ENCODE measurements around the gene RC3H1. TPM values are rescaled to one million over a fixed set of nuclear protein-coding genes. Genes with fewer than 3 reads are reported as not detected.

Gene RC3H1
- total and polyA plus RNA-seq, 2 of the 13 experiments (the other 11 are each of a cell fraction or from before 2014, with no cell fraction given) = 11.2 to 19.6 TPM

DNA sequence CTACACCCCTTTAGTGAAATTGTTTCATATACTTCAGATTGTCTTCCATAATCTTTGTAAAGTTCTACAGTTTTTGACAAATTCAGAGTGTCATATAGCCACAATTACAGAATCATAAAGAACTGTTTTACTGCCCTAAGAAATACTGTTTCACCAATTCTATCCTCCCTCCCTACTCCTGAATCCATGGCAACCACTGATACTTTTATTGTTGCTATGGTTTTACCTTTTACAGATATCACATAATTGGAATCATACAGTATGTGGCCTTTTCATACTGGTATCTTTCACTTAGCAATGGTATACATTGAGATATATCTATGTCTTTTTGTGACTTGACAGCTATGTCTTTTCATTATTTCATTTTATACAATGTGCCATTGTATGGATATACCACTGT, 34.1 kb downstream of the RC3H1 start:
- Histone ChIP-seq H3K9ac (ENCODE audit: insufficient read depth, low read depth, low read length) (no peak overlapping the region), H3K27ac (ENCODE audit: extremely low read length, insufficient read depth, low read length) (no peak overlapping the region), H3K36me3 (replicated peaks in 1 of 2; ENCODE audit: control insufficient read depth in 1 of 2, insufficient read depth in 2 of 2, low read length in 2 of 2) (peaks cover 12 to 60% of the 10 kb centered on the region in 2 experiments), H3K79me2 (ENCODE audit: insufficient read depth, low read length) (no peaks in the 10 kb centered on the region), H3K4me1 (ENCODE audit: insufficient read depth, low read length) (no peaks in the 10 kb centered on the region), H3K27me3 (ENCODE audit: control insufficient read depth in 1 of 2, insufficient read depth in 2 of 2, low read length in 2 of 2) (no peaks in the 10 kb centered on the region), H3K4me3 (replicated peaks in 1 of 3; ENCODE audit: insufficient read depth in 1 of 3, low read depth in 2 of 3, low read length in 3 of 3) (no peak overlapping the region), H4K20me1 (ENCODE audit: insufficient read depth, low read length) (no peaks in the 10 kb centered on the region), H3K9me3 (ENCODE audit: low read length) (no peaks in the 10 kb centered on the region), H2AFZ (ENCODE audit: low read length) (no peak overlapping the region), H3K4me2 (ENCODE audit: low read depth, low read length) (no peak overlapping the region)
- ChIA-PET CTCF (ENCODE audit: low intra/inter-chr PET ratio, low total read pairs) (no interaction called here), POLR2A (interaction anchor here (0.5 kb wide), 1 partner anchor 62 kb away, joined by 3 read pairs; no protein-coding TSS in a partner anchor)
- in situ Hi-C loops (cut with HindIII; ENCODE audit: extremely low pct_ligation_motif_present, low pct_unique_long_range_greater_than_20kb) (no loop called here), intact Hi-C loops (cut with micrococcal nuclease; ENCODE audit: unreplicated experiment) (no loop called here)
- DNase-seq (ENCODE audit: low spot score) = no peak
- ATAC-seq = no peak
- no TSS peak for BruUV-seq (replicated peaks)
- no peak for TF ChIP-seq ZNF496 (CRISPR knock-in tag; IDR thresholded peaks at IDR 0.05; ENCODE audit: insufficient replicate concordance)
- TF ChIP-seq, protein P1, sequence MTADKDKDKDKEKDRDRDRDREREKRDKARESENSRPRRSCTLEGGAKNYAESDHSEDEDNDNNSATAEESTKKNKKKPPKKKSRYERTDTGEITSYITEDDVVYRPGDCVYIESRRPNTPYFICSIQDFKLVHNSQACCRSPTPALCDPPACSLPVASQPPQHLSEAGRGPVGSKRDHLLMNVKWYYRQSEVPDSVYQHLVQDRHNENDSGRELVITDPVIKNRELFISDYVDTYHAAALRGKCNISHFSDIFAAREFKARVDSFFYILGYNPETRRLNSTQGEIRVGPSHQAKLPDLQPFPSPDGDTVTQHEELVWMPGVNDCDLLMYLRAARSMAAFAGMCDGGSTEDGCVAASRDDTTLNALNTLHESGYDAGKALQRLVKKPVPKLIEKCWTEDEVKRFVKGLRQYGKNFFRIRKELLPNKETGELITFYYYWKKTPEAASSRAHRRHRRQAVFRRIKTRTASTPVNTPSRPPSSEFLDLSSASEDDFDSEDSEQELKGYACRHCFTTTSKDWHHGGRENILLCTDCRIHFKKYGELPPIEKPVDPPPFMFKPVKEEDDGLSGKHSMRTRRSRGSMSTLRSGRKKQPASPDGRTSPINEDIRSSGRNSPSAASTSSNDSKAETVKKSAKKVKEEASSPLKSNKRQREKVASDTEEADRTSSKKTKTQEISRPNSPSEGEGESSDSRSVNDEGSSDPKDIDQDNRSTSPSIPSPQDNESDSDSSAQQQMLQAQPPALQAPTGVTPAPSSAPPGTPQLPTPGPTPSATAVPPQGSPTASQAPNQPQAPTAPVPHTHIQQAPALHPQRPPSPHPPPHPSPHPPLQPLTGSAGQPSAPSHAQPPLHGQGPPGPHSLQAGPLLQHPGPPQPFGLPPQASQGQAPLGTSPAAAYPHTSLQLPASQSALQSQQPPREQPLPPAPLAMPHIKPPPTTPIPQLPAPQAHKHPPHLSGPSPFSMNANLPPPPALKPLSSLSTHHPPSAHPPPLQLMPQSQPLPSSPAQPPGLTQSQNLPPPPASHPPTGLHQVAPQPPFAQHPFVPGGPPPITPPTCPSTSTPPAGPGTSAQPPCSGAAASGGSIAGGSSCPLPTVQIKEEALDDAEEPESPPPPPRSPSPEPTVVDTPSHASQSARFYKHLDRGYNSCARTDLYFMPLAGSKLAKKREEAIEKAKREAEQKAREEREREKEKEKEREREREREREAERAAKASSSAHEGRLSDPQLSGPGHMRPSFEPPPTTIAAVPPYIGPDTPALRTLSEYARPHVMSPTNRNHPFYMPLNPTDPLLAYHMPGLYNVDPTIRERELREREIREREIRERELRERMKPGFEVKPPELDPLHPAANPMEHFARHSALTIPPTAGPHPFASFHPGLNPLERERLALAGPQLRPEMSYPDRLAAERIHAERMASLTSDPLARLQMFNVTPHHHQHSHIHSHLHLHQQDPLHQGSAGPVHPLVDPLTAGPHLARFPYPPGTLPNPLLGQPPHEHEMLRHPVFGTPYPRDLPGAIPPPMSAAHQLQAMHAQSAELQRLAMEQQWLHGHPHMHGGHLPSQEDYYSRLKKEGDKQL (CRISPR knock-in tag; IDR thresholded peaks at IDR 0.05; ENCODE audit: low read depth) = no peak
- TF ChIP-seq ZSCAN12 (CRISPR knock-in tag; IDR thresholded peaks at IDR 0.05) = no peak
- no peak for TF ChIP-seq ZNF546 (CRISPR knock-in tag; conservative IDR thresholded peaks at IDR 0.05)
- TF ChIP-seq ZNF329 (CRISPR knock-in tag; IDR thresholded peaks at IDR 0.05; ENCODE audit: low read depth) = no peak
- no peak for TF ChIP-seq PCBP1 (IDR thresholded peaks at IDR 0.05; ENCODE audit: borderline replicate concordance, low read depth, low read length)
- no peak for FAIRE-seq

All from HepG2 (cell line).